GM06990 (cell line): Measurements from ENCODE around the gene MYLK4.

Source experiments
- DNase-seq: peaks from one replicate; pipeline ENCODE4 v3.0.0-alpha.2; 2011; ENCODE audit not compliant: insufficient read length; ENCODE audit errors: extremely low read depth
- H3K27me3 ChIP-seq: replicated peaks from 2 replicates; pipeline ENCODE4 v1.6.0; 2011; ENCODE audit warnings: low read length; ENCODE audit not compliant: control insufficient read depth, insufficient read depth
- H3K36me3 ChIP-seq: 2 replicates; pipeline ENCODE4 v1.5.1; 2011; ENCODE audit warnings: low read length; ENCODE audit not compliant: control insufficient read depth, insufficient read depth
- H3K4me3 ChIP-seq: replicated peaks from 2 replicates; pipeline ENCODE4 v1.5.1; 2011; ENCODE audit warnings: low read depth, mild to moderate bottlenecking, control low read depth, low read length
- TF ChIP-seq, protein P1 (sequence below): IDR thresholded peaks from 2 replicates; pipeline ENCODE4 v1.5.1; 2011; ENCODE audit warnings: low read length, control low read depth, mild to moderate bottlenecking, inconsistent platforms; ENCODE audit not compliant: insufficient read depth, poor library complexity, severe bottlenecking

The MYLK4 gene

DNA sequence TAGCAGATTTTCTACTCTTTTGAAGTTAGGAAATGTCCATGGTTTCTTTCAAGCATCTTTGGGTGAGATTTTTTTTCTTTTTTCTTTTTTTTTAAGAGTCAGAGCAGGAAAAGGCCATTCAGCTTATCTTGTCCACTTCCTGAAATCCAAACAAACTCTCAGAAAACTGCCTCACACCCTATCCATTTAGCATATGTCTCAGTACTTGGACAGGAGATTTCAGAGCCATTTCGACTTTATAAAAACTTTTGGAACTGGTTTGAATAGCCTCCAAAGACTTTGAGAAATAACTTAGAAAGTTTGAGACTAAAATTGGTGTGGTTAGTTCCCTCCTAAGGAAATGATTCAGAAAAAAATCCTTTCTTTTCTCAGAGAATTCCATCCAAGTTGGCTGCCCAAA lies 125.1 kb downstream of the MYLK4 start:
- DNase-seq: no peak
- no peaks in the 10 kb centered on the region for H3K27me3 ChIP-seq
- no peaks in the 10 kb centered on the region for H3K36me3 ChIP-seq
- TF ChIP-seq, protein P1, sequence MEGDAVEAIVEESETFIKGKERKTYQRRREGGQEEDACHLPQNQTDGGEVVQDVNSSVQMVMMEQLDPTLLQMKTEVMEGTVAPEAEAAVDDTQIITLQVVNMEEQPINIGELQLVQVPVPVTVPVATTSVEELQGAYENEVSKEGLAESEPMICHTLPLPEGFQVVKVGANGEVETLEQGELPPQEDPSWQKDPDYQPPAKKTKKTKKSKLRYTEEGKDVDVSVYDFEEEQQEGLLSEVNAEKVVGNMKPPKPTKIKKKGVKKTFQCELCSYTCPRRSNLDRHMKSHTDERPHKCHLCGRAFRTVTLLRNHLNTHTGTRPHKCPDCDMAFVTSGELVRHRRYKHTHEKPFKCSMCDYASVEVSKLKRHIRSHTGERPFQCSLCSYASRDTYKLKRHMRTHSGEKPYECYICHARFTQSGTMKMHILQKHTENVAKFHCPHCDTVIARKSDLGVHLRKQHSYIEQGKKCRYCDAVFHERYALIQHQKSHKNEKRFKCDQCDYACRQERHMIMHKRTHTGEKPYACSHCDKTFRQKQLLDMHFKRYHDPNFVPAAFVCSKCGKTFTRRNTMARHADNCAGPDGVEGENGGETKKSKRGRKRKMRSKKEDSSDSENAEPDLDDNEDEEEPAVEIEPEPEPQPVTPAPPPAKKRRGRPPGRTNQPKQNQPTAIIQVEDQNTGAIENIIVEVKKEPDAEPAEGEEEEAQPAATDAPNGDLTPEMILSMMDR: no peak
- H3K4me3 ChIP-seq: no peak overlapping the region

DNA sequence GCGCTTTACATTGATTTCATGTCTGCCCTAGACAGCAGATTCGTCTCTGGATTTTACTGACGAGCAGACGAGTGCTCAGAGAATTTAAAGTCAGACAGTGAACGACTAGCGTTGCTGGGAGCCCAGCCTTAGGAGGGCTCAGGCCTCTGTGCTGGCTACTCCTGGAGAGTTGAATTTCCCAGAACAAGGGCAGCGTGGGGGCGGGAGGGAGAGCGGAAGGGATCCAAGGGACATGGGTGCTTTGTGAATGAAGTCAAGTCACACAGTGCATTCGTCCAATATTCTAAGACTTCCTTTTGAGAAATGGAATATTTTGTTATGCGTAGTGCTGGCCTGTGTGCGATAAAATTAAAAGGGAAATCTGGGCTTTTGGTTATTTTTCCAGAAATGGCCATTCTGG lies 126.5 kb downstream of the MYLK4 start:
- Histone ChIP-seq H3K27me3 (no peaks in the 10 kb centered on the region; the same call in 1 of the 2 replicates), H3K36me3 (no peaks in the 10 kb centered on the region), H3K4me3 (no peak overlapping the region)
- DNase-seq: no peak
- TF ChIP-seq, protein P1: no peak

DNA sequence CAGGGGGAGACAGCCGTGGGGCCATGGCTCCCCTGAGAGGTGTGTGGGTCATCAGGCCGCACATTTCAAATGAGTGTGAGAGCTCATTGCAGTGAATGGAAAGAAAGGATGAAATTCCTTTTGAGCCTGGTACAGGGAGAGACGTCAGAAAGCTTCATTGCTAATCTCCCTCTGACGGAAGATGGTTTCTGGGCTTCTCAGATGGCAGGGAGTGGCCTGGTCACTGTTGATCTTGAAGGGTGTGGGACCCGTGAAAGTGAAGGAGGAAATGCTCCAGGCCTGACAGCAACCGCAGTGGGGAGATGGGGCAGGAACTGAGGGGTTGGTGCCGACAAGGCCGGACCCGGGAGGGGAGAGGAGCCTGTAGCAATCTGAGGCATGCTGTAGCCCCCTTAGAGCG lies 127.4 kb downstream of the MYLK4 start:
- H3K27me3 ChIP-seq: no peaks in the 10 kb centered on the region; the same call in none of the 2 replicates
- TF ChIP-seq, protein P1: no peak

DNA sequence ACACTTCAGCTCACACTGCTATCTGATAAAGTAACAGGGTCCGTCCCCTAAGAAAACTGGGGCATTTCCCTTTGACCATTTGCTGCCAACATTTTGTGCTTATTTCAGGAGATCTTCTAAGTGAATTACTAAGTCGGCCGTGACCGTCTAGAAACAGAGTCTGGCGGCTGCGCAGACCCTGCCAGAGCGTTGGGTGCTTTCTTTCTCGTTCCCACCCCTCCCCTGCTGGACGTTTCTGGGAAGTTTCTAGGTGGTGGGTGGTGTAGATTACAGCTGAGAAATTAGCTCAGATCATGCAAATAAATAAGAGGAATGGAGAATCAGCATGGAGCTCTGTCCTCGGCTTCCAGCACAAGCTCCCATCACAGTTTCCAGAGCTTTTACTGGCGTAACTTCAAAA lies 128.1 kb downstream of the MYLK4 start:
- TF ChIP-seq, protein P1: no peak
- DNase-seq: no peak
- no peak overlapping the region for H3K4me3 ChIP-seq
- H3K27me3 ChIP-seq: no peaks in the 10 kb centered on the region; the same call in none of the 2 replicates
- H3K36me3 ChIP-seq: no peaks in the 10 kb centered on the region

More for the DNA sequence above, 127.4 kb downstream of the MYLK4 start:
- no peaks in the 10 kb centered on the region for H3K36me3 ChIP-seq
- no peak overlapping the region for H3K4me3 ChIP-seq
- no peak for DNase-seq

DNA sequence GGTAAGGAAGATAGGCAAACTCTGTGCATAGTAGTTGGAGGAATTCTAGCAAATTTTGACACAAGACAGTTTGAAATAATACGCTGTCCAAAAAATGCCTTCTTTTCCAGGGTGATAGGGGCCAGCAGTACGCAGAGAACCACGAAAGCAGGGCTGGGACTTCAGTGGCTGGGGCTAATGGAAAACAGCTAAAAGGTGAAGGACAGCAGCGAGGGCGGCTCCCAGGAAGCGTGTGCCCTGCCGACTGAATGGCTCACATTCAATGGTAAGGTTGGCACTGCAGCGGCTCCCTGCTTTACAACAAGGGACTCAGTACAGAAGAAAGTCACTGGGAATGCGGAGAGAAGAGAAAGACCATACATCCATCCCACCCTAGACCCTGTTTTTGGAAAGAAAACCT lies 131.1 kb downstream of the MYLK4 start:
- no peak overlapping the region for H3K4me3 ChIP-seq
- no peak for DNase-seq
- H3K27me3 ChIP-seq: no peaks in the 10 kb centered on the region; the same call in none of the 2 replicates
- H3K36me3 ChIP-seq: no peaks in the 10 kb centered on the region
- TF ChIP-seq, protein P1: no peak

DNA sequence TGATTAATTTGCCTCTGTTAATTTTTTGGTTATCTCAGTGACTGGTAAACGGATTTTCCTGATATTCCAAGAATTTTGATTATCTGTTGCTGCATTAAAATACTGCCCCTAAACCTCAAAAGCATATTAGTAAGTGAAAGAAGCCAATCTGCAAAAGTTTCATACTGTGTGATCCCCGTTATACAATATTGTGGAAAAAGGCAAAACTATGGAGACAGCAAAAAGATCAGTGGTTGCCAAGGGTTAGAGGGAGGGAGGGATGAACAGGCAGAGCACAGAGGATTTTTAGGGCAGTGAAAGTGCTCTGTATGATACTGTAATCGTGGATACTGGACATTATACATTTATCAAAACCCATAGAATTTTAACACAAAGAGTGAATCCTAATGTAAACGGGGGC lies 133.0 kb downstream of the MYLK4 start:
- no peak for DNase-seq
- H3K4me3 ChIP-seq: no peak overlapping the region
- TF ChIP-seq, protein P1: no peak

More for the DNA sequence above, 133.0 kb downstream of the MYLK4 start:
- Histone ChIP-seq H3K36me3 (no peaks in the 10 kb centered on the region), H3K27me3 (no peaks in the 10 kb centered on the region; the same call in none of the 2 replicates)
